Upper lobe of left lung (tissue), 4 donors: ENCODE data around the gene TSPEAR.

Experiments
- EP300 ChIP-seq, 4 donors: sonication (generic); formaldehyde crosslinking; IDR thresholded peaks; one replicate each; pipeline ENCODE4 v1.5.1; 2017; ENCODE audit warnings: antibody characterized with exemption in 4 of 4, control low read depth in 2 of 4
- POLR2A ChIP-seq, 4 donors: fragments of 450-650 bp; IDR thresholded peaks; one replicate each; pipeline ENCODE4 v1.5.1; 2016 to 2017; ENCODE audit warnings: antibody characterized with exemption in 4 of 4, mild to moderate bottlenecking in 2 of 4
- POLR2AphosphoS5 ChIP-seq, 2 donors: sonication (generic); formaldehyde crosslinking; IDR thresholded peaks; one replicate each; pipeline ENCODE4 v1.5.1; 2017; ENCODE audit warnings: antibody characterized with exemption in 2 of 2
- TF ChIP-seq, protein P1 (sequence below), 6 experiments: fragments of 450-650 bp in 4 of 6; fragments of 200-600 bp in 2 of 6; sonication (generic) in 2 of 6; IDR thresholded peaks; one replicate each; pipeline ENCODE4 v1.5.1; 2016 to 2019; ENCODE audit warnings: antibody characterized with exemption in 6 of 6

DNA sequence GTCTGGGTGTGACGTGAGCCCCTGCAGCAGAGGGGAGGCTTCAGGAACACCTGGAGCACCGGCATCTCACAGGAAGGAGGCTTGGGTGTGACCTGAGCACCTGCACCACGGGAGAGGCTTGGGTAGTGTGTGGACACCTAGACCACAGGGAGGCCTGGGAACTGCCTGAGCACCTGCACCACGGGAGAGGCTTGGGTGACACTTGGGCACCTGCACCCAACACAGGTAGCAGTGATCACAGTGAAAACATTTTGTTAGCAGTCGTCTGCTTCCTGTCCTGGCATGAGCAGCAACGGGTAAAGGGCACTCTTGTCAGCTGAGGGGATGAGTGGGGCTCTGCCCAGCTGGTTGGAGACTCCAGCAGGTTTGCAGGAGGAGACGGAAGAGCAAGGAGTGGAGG lies 233.7 kb downstream of the TSPEAR start:
- TF ChIP-seq POLR2A (IDR thresholded peaks at IDR 0.05) (no peak), POLR2AphosphoS5 (IDR thresholded peaks at IDR 0.05) (no peak), EP300 (IDR thresholded peaks at IDR 0.05) (no peak)
- TF ChIP-seq, protein P1, sequence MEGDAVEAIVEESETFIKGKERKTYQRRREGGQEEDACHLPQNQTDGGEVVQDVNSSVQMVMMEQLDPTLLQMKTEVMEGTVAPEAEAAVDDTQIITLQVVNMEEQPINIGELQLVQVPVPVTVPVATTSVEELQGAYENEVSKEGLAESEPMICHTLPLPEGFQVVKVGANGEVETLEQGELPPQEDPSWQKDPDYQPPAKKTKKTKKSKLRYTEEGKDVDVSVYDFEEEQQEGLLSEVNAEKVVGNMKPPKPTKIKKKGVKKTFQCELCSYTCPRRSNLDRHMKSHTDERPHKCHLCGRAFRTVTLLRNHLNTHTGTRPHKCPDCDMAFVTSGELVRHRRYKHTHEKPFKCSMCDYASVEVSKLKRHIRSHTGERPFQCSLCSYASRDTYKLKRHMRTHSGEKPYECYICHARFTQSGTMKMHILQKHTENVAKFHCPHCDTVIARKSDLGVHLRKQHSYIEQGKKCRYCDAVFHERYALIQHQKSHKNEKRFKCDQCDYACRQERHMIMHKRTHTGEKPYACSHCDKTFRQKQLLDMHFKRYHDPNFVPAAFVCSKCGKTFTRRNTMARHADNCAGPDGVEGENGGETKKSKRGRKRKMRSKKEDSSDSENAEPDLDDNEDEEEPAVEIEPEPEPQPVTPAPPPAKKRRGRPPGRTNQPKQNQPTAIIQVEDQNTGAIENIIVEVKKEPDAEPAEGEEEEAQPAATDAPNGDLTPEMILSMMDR (IDR thresholded peaks at IDR 0.05): no peak
